ENCODE measurements around the gene ZDHHC17. TPM values are rescaled to one million over a fixed set of nuclear protein-coding genes. Genes with fewer than 3 reads are reported as not detected.

ZDHHC17 gene
- polyA plus RNA-seq, 1 donor (not counting 4 experiments of a cell fraction or from before 2014, with no cell fraction given), result 28.2 TPM

DNA sequence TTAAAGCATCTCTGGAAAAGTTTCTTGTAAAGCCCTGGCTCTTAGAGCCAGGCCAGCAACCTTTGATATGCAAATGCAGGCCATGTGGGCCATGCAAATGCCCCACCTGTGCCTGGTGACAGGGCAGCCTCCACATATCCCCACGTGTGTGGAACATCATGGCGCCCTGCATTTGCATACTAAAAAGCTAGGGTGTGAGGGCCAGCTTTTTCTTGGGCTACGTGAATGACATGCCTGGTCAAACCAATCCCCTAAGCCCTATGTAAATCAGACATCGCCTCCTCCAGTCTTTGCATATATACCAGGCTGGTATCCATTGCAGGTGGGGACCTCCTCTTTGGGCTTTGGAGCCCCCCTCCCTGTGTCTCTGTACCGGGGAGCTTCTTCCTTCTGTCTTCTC lies 108.5 kb downstream of the ZDHHC17 start:
- Histone ChIP-seq H4K20me1 (ENCODE audit: control insufficient read depth, extremely low read depth, insufficient read depth, low read length) (no peaks in the 10 kb centered on the region), H3K79me2 (ENCODE audit: control insufficient read depth, insufficient read depth, low read length) (peaks cover 28% of the 10 kb centered on the region), H3K27ac (ENCODE audit: control insufficient read depth, insufficient read depth, low read length) (no peak overlapping the region), H3K27me3 (ENCODE audit: control insufficient read depth, extremely low read depth, insufficient read depth, low read length) (no peaks in the 10 kb centered on the region), H3K9me3 (ENCODE audit: control insufficient read depth, low read depth, low read length) (no peaks in the 10 kb centered on the region), H3K36me3 (ENCODE audit: control insufficient read depth in 2 of 2, extremely low read depth in 1 of 2, insufficient read depth in 2 of 2, low read length in 2 of 2) (peaks cover 1 to 3% of the 10 kb centered on the region in 2 experiments), H3K4me1 (ENCODE audit: control insufficient read depth, extremely low read depth, insufficient read depth, low read length) (peaks cover 17% of the 10 kb centered on the region), H3K9me1 (ENCODE audit: control insufficient read depth, extremely low read depth, insufficient read depth, low read length) (no peaks in the 10 kb centered on the region), H3K4me3 (ENCODE audit: control insufficient read depth in 2 of 3, extremely low read depth in 1 of 3, insufficient read depth in 2 of 3, low read depth in 1 of 3, low read length in 3 of 3) (no peak overlapping the region), H3K9ac (ENCODE audit: control insufficient read depth, extremely low read depth, insufficient read depth, low read length) (no peak overlapping the region), H3K4me2 (ENCODE audit: control insufficient read depth, extremely low read depth, insufficient read depth, low read depth, low read length) (no peak overlapping the region), H2AFZ (ENCODE audit: control insufficient read depth, low read length) (no peak overlapping the region)
- no peak for TF ChIP-seq EZH2 (IDR thresholded peaks at IDR 0.05; ENCODE audit: low read length)
- no peak for DNase-seq (ENCODE audit: low read depth, low spot score)
- dilution Hi-C loops (cut with MboI; ENCODE audit: extremely low pct_ligation_motif_present, low sequenced_read_pairs), result no loop called here
- FAIRE-seq, result no peak

DNA sequence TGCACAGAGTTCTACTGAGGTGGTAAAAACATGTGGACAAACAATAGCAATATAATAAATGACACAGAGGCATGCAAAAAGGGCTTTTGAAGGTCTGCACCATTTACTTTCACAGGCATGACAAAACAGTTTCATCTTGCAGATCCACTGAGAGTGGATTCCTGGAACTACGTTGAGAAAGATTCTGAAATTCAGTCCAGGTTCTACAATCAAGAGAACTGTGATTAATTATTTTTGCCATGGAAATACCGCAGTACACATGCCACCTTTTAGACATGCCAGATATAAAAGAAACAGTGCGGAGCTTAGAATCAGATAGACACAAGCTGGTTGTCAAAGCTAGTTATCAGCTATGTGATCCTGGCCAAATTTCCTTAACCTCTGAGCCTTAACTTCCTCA lies 110.1 kb downstream of the ZDHHC17 start:
- no peak overlapping the region for H2AFZ ChIP-seq (ENCODE audit: control insufficient read depth, low read length)
- H3K27me3 ChIP-seq (ENCODE audit: control insufficient read depth, extremely low read depth, insufficient read depth, low read length), result no peaks in the 10 kb centered on the region
- H3K79me2 ChIP-seq (ENCODE audit: control insufficient read depth, insufficient read depth, low read length), result peaks cover 27% of the 10 kb centered on the region
- H3K36me3 ChIP-seq (ENCODE audit: control insufficient read depth in 2 of 2, extremely low read depth in 1 of 2, insufficient read depth in 2 of 2, low read length in 2 of 2), result peaks cover 1 to 2% of the 10 kb centered on the region in 2 experiments
- no peak for TF ChIP-seq EZH2 (IDR thresholded peaks at IDR 0.05; ENCODE audit: low read length)
- TF ChIP-seq, protein P1, sequence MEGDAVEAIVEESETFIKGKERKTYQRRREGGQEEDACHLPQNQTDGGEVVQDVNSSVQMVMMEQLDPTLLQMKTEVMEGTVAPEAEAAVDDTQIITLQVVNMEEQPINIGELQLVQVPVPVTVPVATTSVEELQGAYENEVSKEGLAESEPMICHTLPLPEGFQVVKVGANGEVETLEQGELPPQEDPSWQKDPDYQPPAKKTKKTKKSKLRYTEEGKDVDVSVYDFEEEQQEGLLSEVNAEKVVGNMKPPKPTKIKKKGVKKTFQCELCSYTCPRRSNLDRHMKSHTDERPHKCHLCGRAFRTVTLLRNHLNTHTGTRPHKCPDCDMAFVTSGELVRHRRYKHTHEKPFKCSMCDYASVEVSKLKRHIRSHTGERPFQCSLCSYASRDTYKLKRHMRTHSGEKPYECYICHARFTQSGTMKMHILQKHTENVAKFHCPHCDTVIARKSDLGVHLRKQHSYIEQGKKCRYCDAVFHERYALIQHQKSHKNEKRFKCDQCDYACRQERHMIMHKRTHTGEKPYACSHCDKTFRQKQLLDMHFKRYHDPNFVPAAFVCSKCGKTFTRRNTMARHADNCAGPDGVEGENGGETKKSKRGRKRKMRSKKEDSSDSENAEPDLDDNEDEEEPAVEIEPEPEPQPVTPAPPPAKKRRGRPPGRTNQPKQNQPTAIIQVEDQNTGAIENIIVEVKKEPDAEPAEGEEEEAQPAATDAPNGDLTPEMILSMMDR (optimal IDR thresholded peaks at IDR 0.05 in 1 of 3, IDR thresholded peaks at IDR 0.05 in 1 of 3, conservative IDR thresholded peaks at IDR 0.05 in 1 of 3; ENCODE audit: extremely low read depth in 1 of 3, insufficient read depth in 2 of 3, low read length in 3 of 3), result no peak
- H3K4me3 ChIP-seq (ENCODE audit: control insufficient read depth in 2 of 3, extremely low read depth in 1 of 3, insufficient read depth in 2 of 3, low read depth in 1 of 3, low read length in 3 of 3), result no peak overlapping the region
- peak overlapping the region; percentile 12 for H3K4me2 ChIP-seq (ENCODE audit: control insufficient read depth, extremely low read depth, insufficient read depth, low read depth, low read length)
- H3K9ac ChIP-seq (ENCODE audit: control insufficient read depth, extremely low read depth, insufficient read depth, low read length), result no peak overlapping the region
- DNase-seq (ENCODE audit: low read depth, low spot score) (no peak), FAIRE-seq (no peak)
- no peak overlapping the region for H3K27ac ChIP-seq (ENCODE audit: control insufficient read depth, insufficient read depth, low read length)
- H3K9me3 ChIP-seq (ENCODE audit: control insufficient read depth, low read depth, low read length), result no peaks in the 10 kb centered on the region
- H3K4me1 ChIP-seq (ENCODE audit: control insufficient read depth, extremely low read depth, insufficient read depth, low read length), result peaks cover 18% of the 10 kb centered on the region
- no peaks in the 10 kb centered on the region for H4K20me1 ChIP-seq (ENCODE audit: control insufficient read depth, extremely low read depth, insufficient read depth, low read length)
- H3K9me1 ChIP-seq (ENCODE audit: control insufficient read depth, extremely low read depth, insufficient read depth, low read length), result no peaks in the 10 kb centered on the region
- dilution Hi-C loops (cut with MboI; ENCODE audit: extremely low pct_ligation_motif_present, low sequenced_read_pairs), result no loop called here
